T-helper 22 cell (primary cell): ENCODE results near the gene GAS7.

Experiments
- DNase-seq: peaks from one replicate; pipeline ENCODE4 v3.0.0-alpha.2; 2020; ENCODE audit warnings: low read depth

GAS7 gene

DNA sequence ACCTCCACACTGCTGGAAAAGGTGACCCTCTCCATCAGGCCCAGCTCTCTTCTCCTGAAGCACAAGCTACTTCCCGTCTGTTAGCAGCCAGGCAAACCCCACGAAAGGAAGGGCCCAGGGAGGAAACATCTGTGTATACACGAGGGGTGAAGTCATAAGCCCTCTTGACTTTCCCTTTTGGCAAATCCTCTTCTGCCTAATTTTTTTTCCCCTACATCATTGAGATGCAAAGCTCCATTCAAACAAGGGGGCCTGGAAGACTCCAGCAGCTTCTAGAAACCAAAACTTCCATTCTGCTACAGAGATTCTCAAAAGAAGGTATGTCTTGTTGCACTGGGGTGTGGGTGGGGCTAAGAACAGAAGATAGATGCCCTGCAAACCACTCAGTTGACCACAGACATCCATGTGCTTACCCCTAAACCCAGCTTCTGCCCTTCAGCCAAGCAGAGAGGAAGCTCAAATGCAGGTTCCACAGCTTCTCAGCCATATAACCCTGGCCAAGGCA lies 147.8 kb downstream of the GAS7 start:
- no peak for DNase-seq

DNA sequence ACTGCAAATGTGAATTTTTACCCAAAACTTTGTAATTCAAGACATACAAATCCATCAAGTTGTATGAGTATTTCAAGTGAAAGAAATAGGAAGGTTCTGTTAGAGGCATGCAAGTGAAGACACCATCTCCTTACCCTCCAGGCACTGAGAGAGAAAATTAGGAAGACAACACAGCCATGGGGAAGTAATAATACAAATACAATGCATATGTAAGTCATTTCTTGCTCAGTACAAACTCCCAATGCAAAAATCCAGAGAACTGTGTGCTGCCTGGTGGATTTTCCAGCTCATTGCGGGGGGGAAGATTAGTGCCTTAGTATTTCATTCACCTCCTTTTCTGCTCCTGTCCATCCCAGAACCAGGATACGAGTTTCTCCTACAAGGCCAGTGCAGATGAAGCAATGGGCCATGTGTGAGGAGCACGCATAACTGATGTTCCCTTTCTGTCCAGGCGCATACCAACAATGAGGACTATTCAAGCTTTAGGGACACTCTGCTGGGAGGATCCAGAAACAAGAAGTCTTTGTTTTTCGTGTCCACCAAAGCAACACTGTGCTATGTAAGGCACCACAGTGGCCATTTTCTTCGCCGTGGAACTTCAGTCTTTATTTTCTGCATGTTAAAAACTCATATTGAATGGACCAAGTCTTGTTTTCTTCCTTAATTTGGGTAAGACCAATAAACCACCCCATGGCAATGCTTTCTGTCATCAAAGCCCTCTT lies 149.6 kb downstream of the GAS7 start:
- no peak for DNase-seq

DNA sequence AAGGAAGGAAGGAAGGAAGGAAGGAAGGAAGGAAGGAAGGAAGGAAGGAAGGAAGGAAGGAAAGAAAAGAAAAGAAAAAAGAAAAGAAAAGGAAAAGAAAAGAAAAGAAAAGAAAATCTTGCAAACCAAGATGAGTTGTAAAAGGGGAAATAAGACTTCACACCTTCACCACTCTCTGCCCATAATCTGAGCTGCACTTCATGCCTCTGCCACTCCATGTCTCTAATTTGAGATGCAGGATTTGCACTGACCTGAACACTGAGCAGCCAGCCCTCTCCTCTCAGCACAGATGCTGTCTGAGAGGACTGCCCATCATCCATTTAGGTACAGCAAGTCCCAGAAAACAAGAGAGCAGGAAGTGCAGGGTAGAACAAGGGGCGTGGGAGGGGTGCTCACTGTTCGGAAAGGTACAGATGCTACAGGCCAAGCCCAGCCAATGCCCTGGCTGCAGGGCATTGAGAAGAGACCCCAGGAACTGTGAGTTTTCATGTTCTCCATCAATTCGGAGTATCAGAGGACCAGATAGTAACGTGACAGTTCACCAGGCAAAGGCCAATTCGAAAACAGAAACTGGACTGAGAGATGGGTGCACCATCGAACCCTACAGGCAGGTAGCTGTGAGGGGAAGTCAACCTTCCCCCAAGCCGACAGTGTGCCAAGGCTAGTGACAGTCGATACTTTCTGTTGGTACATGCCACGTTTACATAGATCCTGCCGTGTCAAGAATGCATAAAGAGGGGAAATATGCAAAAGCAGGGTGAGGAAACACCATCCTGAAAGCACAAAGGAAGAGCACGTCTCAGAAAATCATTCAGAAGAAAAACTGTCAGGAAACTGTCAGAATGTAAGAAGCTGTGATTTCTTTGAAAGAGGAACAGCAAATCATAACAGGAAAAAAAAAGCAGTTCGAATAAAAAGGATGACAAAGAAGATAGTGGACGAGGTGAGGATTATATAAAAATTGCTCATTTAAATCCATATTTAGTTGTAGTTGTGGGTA lies 151.3 kb downstream of the GAS7 start:
- DNase-seq: no peak

DNA sequence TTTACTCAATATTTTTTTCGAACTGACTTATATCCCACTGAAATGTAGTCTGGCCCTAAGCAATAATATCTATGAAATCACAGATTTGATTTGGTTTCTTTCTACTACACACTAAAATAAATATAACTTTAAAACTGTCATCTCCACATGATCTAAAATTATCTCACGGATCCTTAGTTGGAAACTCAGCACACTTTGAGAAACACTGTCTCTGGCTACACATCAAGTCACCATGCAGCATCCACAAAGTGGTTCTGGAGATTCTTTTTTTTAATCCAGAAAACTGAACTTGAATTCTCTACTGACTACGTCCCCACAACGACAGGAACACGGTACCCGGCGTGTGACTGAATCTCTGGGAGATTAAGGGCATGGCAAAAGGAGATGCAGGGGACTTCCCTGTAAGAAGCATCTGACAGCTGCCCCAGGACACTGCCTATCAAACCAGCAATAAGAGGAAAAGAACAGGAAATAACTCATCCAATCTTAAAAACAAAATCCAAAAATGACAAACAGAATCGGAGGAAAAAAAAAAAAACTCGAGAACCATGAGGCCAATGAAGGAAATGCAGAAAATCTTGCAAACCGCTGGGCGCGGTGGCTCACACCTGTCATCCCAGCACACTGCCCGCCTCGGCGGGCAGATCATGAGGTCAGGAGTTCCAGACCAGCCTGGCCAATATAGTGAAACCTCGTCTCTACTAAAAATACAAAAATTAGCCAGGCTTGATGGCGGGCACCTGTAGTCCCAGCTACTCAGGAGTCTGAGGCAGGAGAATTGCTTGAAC lies 152.3 kb downstream of the GAS7 start:
- no peak for DNase-seq

DNA sequence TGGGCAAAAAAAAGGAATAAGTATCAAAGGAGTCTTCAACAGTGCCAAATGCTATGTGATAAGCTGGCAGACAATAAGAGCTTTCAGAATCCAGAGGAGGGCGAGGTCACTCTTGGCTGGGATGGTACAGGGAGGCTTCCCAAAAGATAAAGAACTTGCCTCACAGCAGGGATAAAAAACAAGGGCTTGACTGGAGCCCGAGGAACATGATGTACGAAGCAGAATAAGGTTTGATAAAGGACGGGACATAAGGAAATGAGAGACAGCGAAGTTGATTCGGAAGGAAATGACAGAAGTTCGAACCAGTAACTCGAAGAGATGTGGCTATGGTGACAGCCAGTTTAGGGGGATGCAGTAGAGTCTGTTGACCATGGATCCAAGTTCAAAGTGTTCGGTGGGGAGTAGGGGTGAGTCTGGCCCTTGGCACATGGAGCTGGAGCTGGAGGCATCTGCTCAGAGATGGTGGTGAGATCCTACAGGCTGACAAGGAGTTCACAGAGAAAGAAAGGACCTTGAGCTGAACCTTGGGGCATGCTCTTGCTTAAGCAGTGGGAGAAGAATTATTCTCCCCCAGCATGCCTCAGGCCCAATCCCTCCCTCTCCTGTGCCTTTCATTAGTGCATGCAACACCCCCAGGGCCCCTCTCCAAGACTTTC lies 155.7 kb downstream of the GAS7 start:
- DNase-seq: no peak

DNA sequence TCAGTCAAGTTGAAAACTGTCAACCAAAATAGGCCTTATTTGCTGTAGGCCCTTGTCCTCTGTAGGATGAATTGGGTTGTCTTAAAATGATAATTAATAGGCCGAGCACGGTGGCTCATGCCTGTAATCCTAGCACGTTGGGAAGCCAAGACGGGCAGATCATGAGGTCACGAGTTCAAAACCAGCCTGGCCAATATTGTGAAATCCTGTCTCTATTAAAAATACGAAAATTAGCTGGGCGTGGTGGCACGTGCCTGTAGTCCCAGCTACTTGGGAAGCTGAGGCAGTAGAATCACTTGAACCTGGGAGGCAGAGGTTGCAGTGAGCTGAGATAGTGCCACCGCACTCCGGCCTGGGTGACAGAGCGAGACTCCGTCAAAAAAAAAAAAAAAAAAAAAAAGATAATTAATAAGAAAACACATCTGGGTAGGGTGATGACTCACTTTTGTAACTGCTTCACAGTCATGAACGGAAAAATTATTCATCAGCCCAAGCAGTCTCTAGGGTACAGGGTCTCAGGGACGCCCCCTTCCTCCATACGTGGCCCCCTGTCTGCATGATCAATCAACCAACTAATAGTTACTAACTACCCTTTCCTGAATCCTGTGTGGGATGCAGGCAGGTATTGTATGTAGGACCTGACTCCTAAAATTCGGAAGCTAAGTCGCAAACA lies 156.4 kb downstream of the GAS7 start:
- DNase-seq: no peak

DNA sequence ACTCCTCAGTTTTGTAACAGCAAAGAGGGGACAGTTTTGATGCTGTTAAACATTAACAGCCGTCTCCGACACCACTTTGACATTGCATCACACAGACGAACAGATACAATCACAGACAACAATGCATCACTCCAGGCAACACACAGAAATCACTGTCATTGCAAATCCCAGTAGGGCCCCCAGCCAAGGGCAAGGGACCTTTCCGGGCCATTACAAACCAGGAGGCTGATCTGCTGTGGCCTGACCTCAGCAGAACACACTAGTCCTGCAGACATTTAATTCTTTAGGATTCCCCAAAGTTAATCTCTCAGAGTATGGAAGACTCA lies 157.2 kb downstream of the GAS7 start:
- DNase-seq: no peak

DNA sequence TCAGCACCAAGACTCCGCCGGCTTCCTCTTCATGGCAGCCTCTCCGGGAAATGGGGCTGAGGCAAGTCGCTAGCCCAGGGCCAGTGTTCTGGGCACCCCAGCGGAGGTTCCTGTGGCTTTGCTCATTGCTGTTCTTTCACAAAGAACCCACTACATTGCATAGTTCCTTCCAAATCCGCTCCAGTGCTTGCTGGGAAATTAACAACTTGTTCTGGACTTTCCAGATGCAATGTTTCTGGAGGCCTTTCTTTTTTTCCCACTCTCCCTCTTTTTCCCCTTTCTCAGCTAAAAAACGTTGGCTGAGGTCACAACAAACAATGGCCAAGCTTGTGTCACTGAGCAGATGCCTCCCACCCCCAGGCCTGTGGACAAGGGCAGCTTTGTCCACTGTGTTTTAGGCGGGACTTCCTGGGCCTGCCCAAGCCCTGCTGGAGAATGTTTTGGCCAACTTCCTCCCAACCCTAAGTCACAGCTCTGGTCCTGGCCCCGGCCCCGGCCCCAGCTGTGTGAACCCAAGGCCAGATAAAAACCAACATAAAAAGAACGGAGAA lies 161.8 kb downstream of the GAS7 start:
- DNase-seq: no peak

DNA sequence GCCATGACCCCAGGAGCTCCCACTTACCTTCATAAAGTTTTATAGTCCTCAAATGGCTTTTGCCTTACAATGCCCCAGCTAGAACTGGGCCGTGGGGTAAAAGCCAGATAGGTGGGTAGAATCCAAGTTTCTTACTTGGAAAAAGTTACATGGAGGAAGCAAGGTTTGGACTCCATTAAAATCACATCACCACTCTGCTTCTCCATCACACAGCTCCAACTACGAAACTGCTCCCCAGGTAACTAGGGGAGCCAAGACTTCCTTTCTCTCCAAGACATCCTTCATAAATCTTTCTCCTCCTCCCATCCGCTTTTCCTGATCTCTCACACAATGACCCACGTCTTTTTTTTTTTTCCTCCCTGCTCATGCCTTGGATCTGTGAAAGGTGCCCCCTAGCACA lies 162.5 kb downstream of the GAS7 start:
- DNase-seq: no peak

DNA sequence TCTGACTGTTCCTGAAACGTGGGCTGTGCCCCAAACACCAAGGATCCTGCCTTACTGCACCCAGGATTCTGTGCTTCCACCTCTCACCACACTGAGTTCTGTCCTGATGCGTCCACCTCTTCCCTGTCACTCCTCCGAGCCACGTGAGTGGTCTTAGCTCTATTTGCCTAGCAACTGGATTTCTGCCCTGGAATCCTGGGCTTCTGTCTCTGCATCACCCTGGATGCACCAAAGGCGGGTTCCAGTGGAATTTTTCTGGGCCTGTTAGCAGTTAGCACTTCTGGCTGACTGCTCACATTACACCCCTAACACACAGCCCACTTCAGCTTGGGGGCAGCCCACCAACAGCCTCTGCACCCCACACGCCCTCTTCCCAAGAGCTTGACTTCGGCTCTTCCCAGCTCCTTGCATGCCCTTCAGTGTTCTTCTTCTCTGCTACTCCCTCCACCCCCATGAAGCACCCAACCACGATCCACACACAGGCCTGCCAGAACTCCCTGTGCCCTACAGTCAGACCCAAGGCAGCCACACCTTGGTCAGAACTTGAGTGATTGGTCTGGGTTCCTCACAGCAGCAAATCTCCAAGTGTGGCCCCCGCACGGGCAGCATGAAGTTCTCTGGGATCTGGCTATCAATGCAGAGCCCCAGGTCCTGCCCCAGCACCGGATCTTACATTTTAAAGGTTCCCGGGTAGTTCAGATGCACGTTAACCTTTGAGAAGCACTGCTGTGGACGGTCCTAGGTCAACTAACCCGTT lies 163.5 kb downstream of the GAS7 start:
- no peak for DNase-seq

DNA sequence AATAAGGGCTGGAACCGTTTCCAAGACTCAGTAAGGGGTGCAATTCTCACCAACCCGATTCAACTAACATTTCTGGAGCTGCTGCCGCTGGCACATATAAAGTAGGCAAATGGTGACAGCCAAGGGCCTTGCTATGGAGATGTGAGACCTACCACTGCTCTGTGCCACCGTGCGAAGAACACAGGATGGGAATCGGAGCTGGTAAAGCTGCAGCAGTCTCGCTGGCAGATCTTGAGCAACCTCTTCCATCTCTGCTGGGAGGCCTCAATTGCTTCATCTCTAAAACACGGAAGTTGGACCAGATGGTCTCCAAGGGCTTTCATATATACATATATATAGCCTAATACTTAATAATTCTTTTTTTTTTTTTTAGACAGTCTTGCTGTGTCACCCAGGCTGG lies 164.4 kb downstream of the GAS7 start:
- no peak for DNase-seq

DNA sequence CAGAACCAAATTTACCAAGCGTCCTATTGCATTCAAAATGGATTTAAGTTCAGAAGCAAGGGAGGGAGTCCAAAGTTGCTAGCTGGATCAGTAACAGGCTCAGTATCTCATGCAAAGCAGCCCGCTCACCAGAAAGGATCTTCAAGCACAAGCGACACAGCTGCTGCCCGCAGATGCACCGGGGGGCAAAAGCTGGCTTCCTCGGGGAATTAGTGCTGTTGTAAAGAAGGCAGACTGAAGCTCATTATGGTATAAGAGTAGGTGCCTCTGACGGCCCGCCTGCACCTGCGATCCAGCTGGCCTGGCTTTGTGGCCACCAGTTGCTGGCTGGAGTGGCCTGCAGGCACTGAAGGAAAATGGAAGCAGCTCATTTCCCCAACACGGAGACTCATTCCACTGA lies 165.0 kb downstream of the GAS7 start:
- DNase-seq: no peak

DNA sequence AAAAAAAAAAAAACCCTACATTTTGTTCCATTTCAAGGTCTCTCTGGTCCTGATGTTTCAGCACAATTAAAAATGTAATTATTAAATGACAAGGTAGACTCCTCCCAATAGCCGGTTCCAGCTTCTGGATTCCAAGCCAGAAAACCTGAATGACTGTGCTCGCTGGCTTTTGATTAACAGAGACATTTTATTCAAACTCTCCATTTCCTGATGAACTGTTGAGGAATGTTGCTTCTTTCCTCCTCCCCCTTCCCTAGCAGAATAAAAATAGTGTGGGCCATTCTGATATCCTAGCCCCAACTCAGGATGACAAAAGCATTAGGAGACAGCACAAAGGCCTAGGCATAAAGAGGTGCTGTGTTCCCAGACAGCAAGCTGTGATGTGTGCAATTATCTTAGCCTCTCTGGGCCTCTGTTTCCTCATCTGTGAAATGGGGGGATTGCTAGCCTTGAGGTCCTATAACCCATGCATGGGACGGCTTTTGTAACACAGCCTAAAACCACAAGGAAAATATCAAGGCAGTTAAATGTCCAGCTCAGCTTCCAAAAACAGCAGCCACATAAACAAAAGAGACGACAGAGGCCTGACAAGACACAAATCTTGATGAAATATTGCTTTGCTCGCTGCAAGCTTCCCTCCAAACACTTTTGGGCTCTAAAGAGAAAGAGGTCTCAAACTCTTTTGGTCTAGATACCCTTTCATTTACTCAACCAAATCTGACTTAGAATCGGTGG lies 166.1 kb downstream of the GAS7 start:
- no peak for DNase-seq

DNA sequence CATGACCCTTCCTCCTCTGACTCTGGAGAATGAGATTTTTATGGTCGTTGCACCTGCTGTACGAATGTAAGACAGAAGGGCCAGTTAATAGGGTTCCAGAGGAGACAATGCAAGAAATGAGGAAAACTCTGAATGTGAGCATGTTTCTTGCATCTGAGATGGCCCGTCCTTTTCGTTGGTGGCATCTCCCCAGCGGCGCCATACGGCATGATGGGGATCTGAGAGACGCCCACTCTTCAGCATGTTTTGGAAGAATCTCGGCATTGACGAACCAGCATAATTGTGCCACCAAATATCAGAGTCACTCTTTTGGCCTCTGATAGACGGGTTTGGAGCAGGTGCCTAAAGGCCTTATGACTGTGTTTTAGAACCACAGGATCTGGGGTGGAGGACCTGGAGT lies 166.8 kb downstream of the GAS7 start:
- DNase-seq: no peak

DNA sequence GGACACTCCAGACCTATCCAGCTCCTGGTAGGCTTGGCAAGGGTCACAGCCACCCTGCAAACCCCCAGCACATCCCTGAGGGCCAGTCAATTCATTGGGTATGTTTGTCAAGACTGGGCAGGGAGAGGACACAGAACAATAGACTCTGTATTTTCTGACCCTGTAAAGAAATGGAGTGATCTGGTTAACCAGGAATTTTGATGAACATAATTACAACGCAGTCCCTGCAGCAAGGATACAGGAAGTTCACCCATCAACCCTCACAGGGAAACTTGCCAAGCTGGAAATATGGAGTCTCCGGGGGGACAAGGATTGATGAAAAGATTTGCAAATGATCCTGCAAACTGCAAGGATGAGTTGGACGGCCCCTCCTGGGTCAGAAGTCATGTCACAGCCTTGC lies 167.3 kb downstream of the GAS7 start:
- DNase-seq: no peak

DNA sequence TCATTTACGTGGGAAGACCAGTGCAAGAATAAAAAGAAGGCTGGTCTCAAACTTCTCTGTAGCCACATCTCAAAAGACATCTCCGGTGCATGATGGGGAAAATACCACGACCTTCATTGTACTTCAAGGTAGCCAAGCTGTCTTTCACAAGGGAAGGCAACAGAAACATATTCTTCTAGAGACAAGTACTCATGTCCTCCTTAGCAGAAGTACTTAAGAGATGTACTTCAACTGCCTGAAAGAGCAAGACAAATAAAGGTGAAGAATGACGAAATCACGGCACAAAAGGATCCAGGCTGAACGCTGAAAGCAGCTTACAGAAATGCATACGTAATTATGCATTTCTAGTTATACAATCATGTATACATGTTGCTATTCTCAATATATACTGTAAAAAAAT lies 169.3 kb downstream of the GAS7 start:
- DNase-seq: no peak

DNA sequence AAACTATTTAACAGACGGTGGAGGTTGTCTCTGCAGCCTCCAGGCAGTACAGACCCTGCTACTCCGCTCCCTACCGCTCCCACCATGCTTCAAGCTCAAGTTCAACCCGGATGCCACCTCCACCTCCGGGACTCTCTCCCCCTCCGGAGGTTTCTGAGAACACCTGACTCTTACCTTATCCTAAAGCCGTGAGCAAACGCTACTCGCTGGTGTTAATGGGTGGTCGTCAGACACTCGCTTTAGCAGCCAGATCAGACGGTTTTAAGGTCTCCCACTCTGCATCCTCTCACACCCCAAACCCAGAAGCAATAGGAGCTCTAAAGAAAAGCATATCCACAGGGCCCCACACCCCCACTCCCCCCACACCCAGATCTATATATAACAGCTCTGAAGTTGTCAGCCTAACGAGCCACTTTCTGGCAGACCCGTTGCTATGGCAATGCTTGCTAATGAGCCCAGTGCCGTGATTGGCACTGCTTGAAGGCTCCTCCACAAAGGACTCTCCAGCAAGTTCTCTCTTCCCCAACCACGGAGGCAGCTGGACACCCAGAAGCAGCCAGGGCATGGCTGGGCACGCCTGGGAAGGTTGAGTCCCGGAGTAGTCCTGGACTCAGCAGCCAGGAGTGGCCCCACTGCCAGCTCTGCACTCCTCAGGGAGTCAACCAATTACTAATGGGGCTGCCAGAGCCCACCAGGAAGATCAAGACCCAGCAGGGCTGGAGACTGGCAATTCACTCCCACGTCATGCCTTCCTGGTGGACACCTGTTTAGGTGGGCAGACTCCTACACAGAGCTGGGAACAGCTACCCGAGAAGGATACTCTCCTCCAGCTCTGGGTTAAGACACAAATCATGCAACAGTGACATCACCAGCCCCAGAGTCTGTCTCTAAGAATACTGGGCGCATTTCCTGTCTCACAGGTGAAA lies 172.2 kb downstream of the GAS7 start:
- no peak for DNase-seq

DNA sequence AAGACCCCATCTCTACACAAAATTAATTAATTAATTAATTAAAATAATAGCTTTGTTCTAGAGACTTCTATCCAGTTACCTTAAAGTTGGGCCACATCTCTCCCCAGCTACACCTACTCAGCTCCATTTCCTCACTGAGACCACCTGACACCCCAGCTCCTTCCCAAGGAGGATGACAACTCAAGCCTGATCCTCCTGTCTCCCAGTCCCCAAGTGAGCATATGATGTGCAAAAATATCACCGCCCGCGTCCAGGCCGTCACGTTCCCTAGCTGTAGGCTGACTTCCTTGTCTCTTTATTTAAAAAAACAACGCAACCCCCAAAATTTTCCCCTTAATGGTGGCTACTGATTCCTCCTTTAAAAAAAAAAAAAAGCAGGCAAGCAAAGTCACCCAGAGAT lies 173.2 kb downstream of the GAS7 start:
- DNase-seq: no peak

DNA sequence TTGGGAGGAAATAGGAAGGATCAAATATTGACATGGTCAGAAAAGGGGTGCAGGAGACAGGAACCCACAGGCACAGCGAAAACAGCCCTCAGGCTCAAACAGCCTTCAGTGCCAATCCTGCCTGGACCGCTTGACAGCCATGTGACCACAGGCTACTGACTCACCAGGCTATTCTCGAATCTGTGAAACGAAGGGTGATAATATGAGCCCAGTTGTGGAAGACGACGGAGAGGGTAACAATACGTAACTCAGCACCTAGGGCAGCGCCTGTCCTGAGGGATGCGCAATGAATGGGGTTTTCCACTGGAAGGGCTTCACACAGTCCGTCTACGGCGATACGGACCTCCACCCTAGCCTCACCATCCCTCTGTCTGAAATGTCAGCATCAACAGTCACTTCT lies 176.0 kb downstream of the GAS7 start:
- DNase-seq: no peak
